Stimulated activated CD4-positive, alpha-beta T cell treated with anti-CD3 and anti-CD28 coated beads, Interleukin-4, amount 100 ng/mL, for 4 hours (primary cell): ENCODE results near the gene IFNK.
A peak's percentile ranks its signal among the peaks of the same experiment; 100 is the strongest.

Source experiments
- DNase-seq, 2 experiments: peaks; one replicate each; pipeline ENCODE4 v3.0.0-alpha.2; 2020

Gene IFNK

DNA sequence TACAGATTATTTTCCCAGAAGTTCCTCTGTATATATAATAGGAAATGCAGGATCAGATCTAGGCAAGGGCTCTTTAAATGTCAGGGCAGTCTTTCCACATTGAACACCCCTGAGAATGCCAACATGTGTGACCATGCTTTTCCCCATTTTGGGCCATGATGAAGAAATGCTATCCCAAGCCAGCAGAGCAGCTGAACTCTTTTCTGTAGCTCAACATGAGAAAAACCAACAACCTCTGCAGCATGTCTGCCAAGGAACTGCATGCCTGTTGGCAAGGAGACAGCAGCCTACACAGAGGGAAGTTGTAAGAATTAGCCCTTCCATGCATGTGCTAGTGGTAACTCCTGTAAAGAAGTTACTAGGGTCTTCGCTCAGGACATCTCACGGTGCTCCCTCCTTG, 9.5 kb upstream of the IFNK start:
- no peak for DNase-seq

DNA sequence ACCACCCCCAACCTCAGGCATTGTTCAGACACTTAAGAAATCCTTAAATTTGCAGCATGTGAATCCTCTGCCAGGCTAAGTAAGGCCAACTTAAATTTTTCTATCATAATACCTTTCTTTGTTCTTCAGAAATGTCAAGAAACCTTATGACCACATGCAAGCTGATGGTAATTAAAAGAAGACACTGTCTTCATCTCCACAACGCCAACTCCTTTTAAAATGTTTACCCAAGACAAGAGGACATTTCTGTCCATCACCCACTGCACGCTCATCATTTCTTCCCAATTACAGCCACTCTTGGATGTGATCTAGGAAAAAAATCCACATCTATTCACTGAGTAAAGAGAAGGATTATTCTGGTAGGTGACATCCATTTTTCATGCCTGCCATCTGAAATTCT, 6.1 kb upstream of the IFNK start:
- DNase-seq = no peak

DNA sequence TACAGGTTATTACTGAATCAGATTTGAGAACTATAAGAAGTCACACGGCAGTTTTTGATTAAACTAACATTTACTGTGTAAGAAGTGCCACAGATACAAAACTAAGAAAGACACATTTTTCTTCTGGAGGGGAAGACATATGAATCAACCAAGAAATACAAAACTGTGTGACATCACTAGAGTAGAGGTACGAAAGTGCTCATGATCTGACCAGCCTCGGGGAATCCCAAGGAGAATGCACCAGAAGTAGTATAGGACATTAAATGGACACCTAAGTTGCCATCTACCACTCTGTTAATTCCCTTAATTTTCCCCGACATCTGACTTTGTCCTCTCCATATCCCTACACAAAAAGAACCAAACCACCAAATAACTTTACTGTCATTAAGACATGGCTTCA, 5.3 kb upstream of the IFNK start:
- DNase-seq = no peak

DNA sequence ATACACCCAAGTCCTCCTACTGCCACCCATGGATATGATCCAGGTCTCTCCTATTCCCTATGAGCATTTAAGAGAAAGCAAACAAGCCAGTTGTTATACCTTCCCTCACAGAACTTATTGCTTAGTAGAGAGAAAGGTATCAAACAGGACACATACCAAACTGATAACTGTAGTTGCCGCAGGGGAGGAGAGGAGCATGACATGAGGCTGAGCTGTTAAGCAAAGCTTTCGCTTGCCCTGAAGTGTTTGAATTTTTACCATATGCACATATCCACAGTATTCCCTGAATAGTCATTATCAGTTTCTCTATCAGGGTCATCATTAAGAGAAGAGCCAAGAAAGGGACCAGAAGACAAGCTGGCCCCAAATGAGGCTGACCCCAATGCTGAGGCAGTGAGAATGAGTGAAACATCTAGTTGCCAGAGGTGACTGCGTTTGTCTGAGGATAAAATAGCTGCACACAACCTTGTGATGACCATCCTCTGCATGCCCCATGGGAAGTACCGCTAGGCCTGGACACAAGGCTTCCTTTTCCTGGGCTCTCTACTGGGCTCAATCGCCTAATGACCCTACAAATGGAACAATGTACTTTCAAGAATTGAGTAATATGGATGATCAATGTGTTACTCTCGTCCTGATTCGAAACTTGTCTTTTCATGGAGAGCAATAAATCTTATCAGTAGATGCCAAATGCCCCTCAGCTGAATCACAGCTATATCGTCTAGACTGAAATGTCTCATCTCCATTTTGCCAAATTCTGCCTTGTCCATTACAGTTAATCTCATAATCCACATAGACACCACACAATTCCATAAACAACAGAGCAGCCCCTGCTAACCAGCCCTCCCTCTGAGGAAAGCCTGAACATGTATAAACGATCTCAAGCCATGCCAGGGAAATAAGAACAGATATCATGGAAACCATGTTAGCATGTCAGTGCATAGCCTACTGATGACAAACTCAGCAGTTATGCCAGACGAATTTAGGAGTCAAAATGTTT, 4.3 kb upstream of the IFNK start:
- no peak for DNase-seq

DNA sequence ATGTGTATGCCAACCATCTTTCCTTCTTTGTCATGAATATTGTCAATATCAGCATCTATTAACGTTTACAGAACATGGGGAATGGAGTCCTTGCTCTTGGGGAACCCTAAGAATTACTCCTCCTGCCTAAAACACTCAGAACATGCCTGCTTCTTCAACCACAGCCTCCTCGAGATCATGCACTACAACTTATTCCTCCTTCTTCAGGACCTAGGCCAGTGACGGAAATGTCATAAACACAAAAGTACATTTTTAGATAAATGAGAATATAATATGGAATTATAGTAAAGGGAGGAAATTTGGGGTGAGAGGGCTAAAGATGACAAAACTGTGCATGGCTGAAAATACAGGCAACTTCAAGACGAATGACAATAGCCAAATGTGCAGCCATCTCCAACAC, 3.1 kb upstream of the IFNK start:
- DNase-seq = no peak

DNA sequence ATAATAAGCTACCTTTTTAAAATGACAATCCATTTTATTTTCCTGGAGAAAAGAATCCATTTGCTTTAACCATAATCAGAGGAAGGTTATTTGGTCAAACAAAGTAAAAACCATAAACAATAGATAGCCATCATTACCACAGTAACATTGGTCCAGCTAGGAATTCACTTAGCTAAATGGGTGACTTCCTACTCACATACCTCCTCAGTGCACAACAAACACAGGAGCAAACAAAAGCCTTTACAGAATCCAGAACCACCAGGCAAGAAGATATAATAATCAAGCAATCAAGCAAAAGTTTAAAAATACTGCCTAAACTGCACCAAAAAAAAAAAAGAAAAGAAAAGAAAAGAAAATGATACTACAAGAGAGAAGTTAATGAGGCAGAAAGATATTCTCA, 949 bp upstream of the IFNK start:
- no peak for DNase-seq

DNA sequence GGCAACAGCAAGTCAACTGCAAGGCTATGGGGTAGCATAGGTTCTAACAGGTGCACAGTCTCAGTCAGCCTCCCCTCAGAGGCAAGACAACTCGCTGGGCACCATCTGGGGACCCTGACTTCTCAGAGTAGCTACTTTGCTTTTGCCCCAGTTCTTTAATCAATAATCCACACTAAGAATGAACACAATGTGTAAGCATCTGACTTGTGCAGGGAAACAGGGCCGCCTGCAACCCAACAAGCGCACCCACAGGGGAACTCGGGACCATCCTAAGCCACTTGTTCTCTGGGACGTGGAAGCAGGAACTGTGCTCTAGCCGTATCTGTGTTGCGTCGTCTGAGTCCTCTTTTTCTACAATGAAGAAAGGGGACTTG, 3.6 kb downstream of the IFNK start:
- no peak for DNase-seq

DNA sequence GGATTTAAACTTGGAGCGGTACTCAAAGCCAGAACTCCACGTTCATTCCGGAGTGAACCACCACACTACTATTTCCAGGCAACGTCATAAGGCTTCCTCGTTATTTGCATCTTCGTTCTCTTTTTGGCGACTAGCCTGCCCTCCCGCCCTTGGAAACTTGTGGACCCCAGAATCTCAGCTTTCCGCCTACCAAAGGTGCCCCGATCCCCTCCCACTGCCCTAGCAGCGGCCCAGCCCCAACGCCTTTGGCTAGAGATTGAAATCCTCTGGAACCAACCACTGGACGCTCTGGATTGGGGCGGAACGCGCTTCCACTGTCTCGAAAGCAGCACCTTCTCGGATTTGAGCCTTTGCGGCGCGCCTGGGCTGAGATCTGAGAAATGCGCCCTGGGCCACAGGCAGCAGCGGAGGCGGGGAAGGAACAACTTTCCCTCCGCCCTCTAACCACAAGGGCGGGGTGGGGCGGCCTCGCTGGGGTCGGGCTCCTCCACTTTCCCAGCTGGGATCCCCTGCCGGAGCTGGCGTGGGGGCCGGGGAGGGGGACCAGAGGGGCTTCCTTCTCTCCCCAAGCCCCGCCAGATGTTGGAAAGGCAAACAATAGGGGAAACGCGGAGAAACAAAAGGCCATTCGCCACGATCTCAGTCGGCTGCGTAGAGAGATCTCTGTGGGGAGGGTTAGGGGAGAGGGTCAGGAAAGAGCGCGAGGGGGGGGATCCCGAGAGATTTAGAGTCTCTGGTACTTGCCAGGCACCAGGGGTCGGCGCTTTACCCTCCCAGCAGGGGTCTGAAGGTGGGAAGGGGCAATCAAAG, 4.2 kb downstream of the IFNK start:
- DNase-seq = peak; percentile 36 to 52

DNA sequence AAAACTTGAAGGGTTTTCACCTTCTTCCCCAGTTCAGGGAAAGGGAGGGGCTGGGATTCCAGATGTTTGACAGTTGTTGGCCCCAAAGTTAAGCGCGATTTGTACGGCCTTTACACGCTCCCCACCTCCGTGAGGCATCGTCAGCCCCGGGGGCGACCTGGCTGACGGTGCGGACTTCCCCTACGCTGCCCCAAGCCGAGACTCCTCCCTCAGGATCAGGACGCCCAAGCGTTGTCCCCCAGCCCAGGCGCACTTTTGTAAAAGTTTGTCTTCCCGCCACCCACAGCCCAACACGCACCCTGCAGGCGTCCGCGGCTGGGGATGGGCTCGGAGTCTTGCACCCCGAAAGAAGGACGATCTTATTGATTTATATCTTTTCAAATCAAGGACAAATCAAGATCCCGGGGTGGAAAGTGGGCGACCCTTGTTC, 4.8 kb downstream of the IFNK start:
- peak; percentile 34 to 45 for DNase-seq

DNA sequence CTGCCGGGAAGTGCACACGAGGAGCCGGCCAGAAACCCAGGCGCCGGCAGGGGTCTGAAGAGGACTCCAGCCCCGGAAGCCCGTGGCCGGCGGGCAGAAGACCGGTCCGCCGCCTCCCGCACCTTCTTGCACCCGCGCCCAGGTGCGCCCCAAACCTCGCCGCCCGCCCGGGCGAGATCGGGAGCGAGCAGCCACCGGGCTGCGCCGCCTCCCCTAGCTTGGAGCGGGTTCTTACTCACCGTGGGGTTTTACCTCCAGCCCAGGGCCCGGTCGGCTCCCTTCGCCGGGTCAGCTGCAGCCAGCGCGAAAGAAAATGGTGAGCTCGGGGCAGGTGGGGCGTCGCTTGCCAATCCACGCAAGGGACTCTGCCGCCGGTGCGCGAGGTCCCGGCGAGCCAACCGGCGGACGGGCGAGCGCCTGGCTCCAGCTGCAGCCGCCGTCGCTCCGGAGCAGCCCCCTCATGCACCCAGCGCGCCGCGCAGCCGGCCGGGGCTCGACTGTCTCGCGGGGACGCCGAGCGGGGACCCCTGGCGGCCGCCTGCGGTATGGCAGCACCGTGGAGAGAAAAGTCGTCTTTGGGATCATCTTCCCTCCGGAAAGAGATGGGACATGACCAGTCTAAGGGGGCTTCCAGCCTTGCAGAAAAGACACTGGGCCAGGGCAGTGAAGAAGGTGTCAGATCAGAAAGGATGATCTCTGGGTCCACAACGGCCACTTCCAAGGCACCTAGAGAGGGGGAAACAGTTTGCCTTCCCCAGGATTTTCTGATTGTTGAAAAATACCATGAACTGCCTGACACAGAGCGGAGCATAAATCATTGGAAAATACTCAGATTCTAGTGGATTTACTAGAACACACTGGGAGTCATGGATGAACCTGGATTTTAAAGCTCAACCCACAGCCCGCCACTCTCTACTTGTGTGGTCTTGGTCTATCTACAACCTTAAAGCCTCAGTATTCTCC, 5.5 kb downstream of the IFNK start, which contains the start of gene MOB3B:
Gene MOB3B (minus strand): TSS at position 499 of the 963 bp plus-strand sequence. CDS start 74,264 bp downstream, outside the sequence.
- DNase-seq = peak; percentile 65 to 79

DNA sequence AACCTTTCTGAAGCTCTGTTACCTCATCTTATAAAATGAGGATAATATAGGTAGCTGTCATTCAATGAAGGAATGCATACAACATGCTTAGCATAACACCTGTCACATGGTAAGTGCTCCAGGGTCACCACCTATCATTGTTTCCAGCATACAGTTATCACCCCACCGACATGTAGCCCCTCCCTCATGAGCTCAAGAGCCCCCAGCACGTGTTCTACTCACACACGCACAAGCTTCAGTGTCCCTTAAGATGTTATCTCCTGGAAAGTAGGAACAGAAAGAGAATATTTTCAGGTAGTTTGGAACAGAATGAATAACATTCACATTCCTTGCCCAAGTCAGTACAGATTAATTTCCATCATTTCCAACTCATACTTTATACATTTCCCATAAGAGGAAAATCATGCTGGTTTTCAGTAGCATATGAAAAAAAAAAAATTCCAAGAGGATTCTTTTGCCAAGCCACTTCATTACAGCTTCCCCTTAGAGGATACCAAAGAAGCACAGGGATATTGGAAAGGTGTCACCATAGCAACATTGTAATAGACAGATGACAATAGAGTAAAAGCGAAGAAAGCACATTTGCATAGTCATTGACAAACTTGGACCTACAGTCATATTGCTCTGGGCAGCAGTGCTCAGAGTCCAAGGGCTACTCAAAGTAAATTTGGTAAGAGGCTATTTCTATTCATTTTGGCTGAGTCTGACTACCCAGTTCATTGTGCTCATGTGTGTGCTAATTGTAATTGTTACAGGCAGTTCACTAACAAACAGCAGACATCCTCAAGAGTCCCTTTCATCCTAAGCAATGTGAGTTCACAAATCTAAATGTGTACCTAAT, 7.0 kb downstream of the IFNK start:
- DNase-seq = no peak

DNA sequence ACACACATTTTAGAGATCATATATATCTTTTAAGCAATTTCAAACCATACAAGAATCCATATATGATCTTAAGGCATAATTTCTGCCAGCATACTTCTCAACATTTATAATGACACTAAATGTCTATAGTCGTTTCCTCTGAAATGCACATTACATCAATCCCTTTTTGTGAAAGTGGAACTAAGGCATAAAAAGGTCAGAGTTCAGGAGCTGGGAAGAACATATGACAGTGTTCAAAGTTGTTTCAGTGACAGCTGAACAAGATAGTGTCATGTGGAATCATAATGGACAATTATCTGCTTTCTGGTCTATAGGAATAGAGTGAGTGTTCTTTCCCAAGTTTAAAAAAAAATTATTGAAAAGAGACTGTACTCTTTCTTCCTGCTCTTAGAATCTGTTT, 8.0 kb downstream of the IFNK start:
- DNase-seq = no peak

DNA sequence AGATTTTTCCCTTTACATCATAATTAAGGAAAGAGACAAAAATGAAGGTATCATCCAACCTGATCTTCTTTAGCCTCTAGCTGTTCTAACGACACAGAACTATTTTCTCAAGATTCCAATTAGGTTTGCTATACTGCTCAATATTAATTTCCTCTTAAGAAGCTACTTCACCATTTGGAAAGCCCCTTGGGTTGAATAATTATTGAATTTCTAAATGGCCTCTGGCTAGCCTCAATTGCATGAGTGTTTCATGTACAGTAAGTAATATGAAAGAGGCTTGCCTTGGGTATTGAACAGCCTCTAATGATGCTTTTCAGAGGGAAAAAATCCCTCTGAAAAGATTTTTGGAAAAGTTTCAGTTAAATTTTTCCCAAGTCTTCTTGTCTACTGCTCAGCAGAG, 9.2 kb downstream of the IFNK start:
- DNase-seq = no peak

DNA sequence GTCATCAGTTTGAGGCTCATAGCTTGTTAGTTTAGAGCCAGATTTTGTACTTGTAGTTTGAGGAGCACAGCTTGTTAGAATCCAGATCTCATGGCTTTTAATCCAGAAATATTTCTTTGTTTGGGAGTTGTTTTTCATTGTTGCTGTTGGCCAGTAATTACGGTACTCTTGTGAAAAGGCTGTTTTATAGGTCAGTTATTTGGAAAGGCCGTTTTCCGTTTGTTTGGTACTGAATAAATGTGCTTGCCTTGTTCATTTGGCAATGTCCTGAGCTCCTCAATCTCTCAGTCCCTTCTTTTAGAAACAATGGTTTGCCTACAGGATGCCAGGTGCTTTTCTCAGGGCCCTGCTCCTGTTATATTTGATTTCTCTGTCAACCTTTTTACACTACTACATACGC, 10.0 kb downstream of the IFNK start:
- DNase-seq = no peak

DNA sequence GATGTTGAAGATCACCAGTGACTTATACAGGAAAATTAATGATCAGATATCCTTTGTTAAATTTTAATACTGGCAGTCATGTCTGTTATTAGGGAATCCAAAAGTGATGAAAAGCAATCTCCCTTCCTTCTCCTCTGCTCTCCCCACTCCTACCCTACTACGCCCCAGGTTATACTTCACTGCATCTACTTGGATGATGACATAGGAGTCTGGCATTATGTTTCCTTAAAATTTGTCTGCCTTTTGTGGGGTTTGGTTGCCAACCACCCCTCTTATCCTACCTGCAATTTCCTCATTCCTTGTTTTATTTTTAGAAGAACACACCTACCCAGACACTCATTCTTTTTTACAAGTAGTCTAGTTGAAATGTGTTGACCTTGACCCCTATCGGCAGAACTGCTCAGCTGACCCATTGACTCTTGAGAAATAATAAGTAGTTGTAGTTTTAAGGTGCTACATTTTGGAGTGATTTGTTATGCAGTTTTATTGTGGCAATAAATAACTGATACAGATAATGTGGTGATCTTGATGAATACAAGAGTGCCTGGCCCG, 10.6 kb downstream of the IFNK start:
- DNase-seq = no peak

DNA sequence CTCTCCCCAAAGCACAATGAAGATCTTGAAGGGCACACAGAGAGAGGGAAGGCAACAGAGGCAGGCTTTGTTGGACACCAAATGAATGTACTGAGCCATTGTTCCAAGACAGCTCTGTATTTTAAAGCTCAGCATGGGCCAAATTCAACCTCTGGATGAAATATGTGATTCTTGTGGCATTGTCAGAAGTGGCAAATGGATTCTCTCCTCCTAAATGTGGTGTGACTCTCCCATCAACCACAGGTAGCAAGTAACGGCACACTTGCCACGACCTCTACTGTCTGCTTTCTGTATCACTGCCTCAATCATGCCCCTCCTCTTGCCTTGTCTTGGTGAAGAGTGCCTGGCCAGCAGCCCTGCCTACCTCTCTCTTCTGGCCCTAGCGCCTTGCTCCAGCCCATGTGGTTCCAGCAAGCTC, 11.6 kb downstream of the IFNK start:
- no peak for DNase-seq

DNA sequence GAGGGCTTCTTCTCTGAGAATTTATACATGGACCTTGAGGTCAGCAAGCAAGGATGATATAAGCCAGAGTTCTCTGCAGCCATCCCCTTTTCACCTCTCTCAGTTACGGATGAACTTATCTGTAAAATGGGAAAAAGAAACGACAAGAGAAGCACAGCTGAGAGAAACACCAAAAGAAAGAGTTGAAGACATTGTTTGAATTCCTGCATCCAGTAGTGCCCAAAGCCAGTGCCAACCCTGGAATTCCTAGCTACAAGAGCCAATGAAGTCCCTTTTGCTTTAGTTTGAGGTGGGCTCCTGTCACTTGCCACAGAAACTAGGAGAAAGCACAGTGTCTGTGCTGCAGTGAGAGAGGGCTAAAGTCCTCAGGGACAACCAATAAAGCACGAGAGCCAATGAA, 12.1 kb downstream of the IFNK start:
- no peak for DNase-seq

DNA sequence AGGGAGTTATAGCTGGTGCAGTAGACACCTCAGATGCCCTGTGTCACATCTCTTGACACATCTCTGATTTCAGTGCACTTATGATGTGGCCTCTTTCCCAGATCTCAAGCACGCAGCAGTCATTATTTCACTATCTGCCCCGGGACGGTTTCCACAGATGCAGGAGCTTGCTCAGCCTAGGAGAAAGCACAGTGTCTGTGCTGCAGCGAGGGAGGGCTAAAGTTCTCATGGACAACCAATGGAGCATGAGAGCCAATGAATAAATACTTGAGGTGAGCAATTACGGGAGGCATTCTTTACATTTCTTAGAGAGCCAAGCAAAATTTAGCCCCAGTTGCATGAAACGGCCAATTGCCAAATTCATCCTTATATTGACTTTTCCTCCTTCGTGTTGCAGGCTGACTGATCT, 12.9 kb downstream of the IFNK start:
- DNase-seq = no peak

DNA sequence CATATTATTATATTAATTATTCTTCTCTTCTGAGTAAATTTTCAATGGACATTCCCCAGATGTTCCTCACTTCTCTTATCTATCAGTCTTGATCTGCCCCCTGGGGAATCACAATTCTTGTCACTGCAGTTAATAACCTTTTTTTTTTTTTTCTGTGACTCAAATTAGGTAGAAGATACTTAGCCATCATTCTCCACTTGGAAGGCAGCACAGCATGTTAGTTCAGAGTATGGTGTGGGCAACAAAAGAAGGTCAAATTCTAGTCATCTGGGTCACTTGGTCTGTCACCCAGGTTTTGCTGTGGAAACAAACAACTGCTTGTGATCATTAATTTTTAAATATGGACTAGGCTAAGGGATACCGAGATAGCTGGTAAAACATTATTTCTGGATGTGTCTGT, 13.7 kb downstream of the IFNK start:
- no peak for DNase-seq

DNA sequence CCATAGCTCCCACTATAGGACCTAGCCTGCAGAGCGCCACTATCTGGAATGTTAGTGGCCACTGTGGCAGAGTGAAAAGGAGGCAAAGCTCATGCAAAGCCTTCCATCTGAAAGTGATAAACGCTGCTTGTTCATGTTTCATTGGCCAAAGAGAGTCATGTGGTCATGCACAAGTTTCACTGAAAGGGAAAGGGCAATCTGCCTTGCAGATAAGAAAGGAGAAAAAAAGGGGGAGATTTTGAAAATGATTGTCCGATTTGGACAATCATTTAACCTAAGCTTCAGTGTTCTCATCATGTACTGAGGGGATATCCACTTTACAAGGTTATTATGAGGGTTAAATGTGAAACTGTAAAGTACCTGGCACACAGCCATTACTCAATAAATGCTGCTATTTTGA, 14.6 kb downstream of the IFNK start:
- DNase-seq = no peak
